Chondrocyte (in vitro differentiated cells): ENCODE measurements around the gene VARS1. TPM values are rescaled to one million over a fixed set of nuclear protein-coding genes. Genes with fewer than 3 reads are reported as not detected.

Experiments used
- DNase-seq: peaks from one replicate; pipeline ENCODE4 v3.0.0; 2021; ENCODE audit warnings: mixed read lengths, low spot score
- H3K27ac Mint-ChIP-seq: one replicate; pipeline ENCODE4 v1.8.0; 2021; ENCODE audit warnings: mild to moderate bottlenecking, moderate library complexity, mixed read lengths; ENCODE audit not compliant: unreplicated experiment
- H3K27me3 Mint-ChIP-seq: 2 replicates; pipeline ENCODE4 v1.8.0; 2021; ENCODE audit warnings: low read depth, mixed read lengths
- H3K36me3 Mint-ChIP-seq: 2 replicates; pipeline ENCODE4 v1.8.0; 2021; ENCODE audit warnings: low read depth, mixed read lengths
- H3K4me1 Mint-ChIP-seq: 2 replicates; pipeline ENCODE4 v1.8.0; 2021; ENCODE audit warnings: low read depth, mild to moderate bottlenecking, mixed read lengths
- H3K4me3 Mint-ChIP-seq: one replicate; pipeline ENCODE4 v1.8.0; 2021; ENCODE audit warnings: mild to moderate bottlenecking, moderate library complexity, mixed read lengths; ENCODE audit not compliant: unreplicated experiment
- H3K9me3 Mint-ChIP-seq: 2 replicates; pipeline ENCODE4 v1.8.0; 2021; ENCODE audit warnings: low read depth, mixed read lengths
- CTCF ChIP-seq: fragments of 200-600 bp; sonication (generic); IDR thresholded peaks from 2 replicates; pipeline ENCODE4 v1.5.0; 2021; ENCODE audit warnings: antibody characterized with exemption, mild to moderate bottlenecking, moderate library complexity
- total RNA-seq: library from RNA; stranded (reverse); gene quantifications from 3 replicates; pipeline ENCODE4 v1.2.1, GENCODE V29; 2021

VARS1 gene
- total RNA-seq, 1 donor from 2014 or later, result 71.1 TPM

DNA sequence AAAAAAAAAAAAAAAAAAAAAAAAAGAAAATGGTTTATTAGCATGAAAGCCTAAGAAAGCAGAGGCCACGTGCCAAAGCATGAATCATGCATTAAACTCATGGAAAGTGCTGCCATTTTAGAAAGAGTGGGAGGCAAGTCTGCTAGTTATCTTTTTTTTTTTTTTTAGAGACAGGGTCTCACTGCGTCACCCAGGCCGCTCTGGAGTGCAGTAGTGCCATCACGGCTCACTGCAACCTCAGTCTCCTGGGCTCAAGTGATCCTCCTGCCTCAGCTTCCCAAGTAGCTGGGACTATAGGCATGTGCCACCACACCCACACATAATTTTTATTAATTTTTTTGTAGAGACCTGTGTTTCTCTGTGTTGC lies 23.6 kb downstream of the VARS1 start:
- H3K36me3 Mint-ChIP-seq, result no peaks in the 10 kb centered on the region
- peaks cover 4% of the 10 kb centered on the region for H3K4me1 Mint-ChIP-seq
- no peak for DNase-seq
- H3K9me3 Mint-ChIP-seq, result no peaks in the 10 kb centered on the region
- no peak for TF ChIP-seq CTCF
- H3K27ac Mint-ChIP-seq, result no peak overlapping the region
- H3K27me3 Mint-ChIP-seq, result no peaks in the 10 kb centered on the region
- H3K4me3 Mint-ChIP-seq, result no peak overlapping the region

DNA sequence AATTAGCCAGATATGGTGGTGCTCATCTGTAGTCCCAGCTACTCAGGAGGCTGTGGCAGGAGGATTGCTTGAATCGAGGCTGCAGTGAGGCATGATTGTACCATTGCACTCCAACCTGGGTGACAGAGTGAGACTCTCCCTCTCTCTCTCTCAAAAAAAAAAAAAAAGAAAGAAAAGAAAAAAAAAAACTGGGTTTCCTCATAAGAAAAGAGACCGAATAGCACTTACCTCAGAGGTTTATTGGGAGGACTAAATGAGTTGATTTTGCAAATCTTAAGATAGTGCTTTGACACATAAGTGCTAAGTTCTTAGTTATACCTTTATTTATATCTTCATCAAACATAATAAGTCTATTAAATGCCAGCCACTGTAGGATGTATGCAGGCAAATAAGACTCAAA lies 24.7 kb downstream of the VARS1 start:
- DNase-seq, result no peak
- Mint-ChIP-seq H3K27ac (no peak overlapping the region), H3K36me3 (no peaks in the 10 kb centered on the region), H3K27me3 (no peaks in the 10 kb centered on the region), H3K9me3 (no peaks in the 10 kb centered on the region), H3K4me1 (no peaks in the 10 kb centered on the region), H3K4me3 (no peak overlapping the region)
- no peak for TF ChIP-seq CTCF

DNA sequence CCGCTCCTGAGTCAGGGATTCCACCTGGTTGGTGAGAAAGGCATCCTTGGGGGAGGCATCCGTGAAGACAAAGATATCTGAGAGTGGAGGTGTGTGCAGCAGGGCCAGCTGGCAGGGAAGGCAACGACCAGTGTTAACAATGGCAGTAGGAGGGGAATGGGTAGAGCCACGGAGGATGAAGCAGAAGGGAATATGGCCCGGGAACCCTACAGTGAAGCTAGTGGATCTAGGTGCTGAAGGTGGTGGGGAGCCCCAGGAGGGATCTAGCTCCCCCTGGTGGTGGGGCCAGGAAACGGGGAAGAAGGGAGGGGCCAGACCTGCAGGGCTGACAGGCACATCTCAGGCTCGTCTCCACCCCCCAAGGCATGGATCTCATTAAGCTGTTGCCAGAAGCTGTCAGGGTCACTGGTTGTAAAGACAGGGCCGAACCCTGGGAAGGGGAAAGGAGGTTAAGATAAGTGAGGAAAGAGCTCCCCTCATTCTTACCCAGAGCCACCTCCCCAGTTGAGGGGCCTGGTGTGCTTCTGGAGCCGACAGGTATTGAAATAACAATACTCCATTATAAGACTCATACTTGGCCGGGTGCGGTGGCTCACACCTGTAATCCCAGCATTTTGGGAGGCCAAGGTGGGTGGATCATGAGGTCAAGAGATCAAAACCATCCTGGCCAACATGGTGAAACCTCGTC lies 25.7 kb downstream of the VARS1 start:
- DNase-seq, result no peak
- Mint-ChIP-seq H3K36me3 (no peaks in the 10 kb centered on the region), H3K27ac (no peak overlapping the region), H3K4me3 (no peak overlapping the region), H3K9me3 (no peaks in the 10 kb centered on the region), H3K27me3 (no peaks in the 10 kb centered on the region), H3K4me1 (no peaks in the 10 kb centered on the region)
- peak; percentile 78 for TF ChIP-seq CTCF

- no peak for DNase-seq
- no peak for TF ChIP-seq CTCF
Observed at GRCh38 chr6:31768363-31769257, 26.9 kb downstream of the VARS1 start.

GRCh38 chr6:31767096-31767645 lies 28.4 kb downstream of the VARS1 start:
- no peak overlapping the region for H3K4me3 Mint-ChIP-seq
- H3K27ac Mint-ChIP-seq, result no peak overlapping the region
- peaks cover 10% of the 10 kb centered on the region for H3K4me1 Mint-ChIP-seq
- peaks cover 2% of the 10 kb centered on the region for H3K36me3 Mint-ChIP-seq
- DNase-seq, result no peak
- no peak for TF ChIP-seq CTCF
- no peaks in the 10 kb centered on the region for H3K27me3 Mint-ChIP-seq
- H3K9me3 Mint-ChIP-seq, result no peaks in the 10 kb centered on the region

More at GRCh38 chr6:31768363-31769257, 26.9 kb downstream of the VARS1 start:
- H3K4me1 Mint-ChIP-seq, result peaks cover 5% of the 10 kb centered on the region
- no peak overlapping the region for H3K4me3 Mint-ChIP-seq
- no peaks in the 10 kb centered on the region for H3K9me3 Mint-ChIP-seq
- no peaks in the 10 kb centered on the region for H3K27me3 Mint-ChIP-seq
- H3K27ac Mint-ChIP-seq, result no peak overlapping the region
- H3K36me3 Mint-ChIP-seq, result peaks cover under 1% of the 10 kb centered on the region
